ENCODE results near the gene LSM12. TPM values are rescaled to one million over a fixed set of nuclear protein-coding genes. Genes with fewer than 3 reads are reported as not detected.
A peak's percentile ranks its signal among the peaks of the same experiment; 100 is the strongest.

Gene LSM12
- polyA plus RNA-seq, 1 of the 3 experiments (the other 2 are of a cell fraction): 26.6 TPM

DNA sequence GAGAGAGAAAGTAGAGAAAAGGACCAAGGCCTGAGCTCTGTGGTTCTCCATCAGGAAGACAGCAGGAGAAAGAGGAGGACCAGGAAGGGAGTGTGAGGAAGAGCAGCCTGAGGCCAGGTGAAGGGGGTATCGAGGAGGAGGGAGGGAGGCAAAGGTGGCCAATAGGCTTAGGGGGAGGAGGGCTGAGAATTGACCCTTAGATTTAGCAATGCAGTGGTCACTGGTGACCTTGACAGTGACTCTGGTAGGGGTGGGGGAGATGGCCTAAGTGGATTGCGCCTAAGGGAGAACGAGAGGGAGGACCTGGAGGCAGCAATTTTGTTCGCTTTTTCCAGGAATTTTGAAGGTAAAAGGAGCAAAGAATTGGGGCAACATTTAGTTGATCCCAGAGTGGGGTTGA, 67.4 kb downstream of the LSM12 start:
- peaks cover 13% of the 10 kb centered on the region for H3F3A ChIP-seq (replicated peaks; ENCODE audit: insufficient read depth)
- H2AFZ ChIP-seq (ENCODE audit: low read depth): no peak overlapping the region; the same call in 1 of the 2 replicates
- H3K4me1 ChIP-seq (ENCODE audit: control insufficient read depth in 1 of 2, insufficient read depth in 2 of 2, low read depth in 1 of 2, low read length in 1 of 2): peaks cover 3 to 5% of the 10 kb centered on the region in 2 experiments; a peak in 3 of 4 replicates
- no peaks in the 10 kb centered on the region for H3K36me3 ChIP-seq (replicated peaks in 1 of 2; ENCODE audit: control insufficient read depth in 1 of 2, insufficient read depth in 2 of 2, low read length in 1 of 2)
- H3K9me3 ChIP-seq: no peaks in the 10 kb centered on the region
- POLR2A ChIA-PET: no interaction called here
- DNase-seq: no peak
- CTCF ChIA-PET: interaction anchor here (1.4 to 31.1 kb wide), 5 partner anchors 9 to 118 kb away, joined by 4 to 638 read pairs (median 5); partner anchors contain the start of gene PPY
- no peak overlapping the region for H3K9ac ChIP-seq
- H3K79me2 ChIP-seq (ENCODE audit: insufficient read depth): no peaks in the 10 kb centered on the region
- H3K9me2 ChIP-seq: no peaks in the 10 kb centered on the region
- H3K27ac ChIP-seq (ENCODE audit: low read depth in 2 of 2, low read length in 1 of 2): peak overlapping the region in 1 of 2 experiments; percentile 76; a peak in 2 of 4 replicates
- 87% methylated on average over 4 of the region's 4 CpGs for WGBS (ENCODE audit: low lambda C conversion rate)
- H3K27me3 ChIP-seq (ENCODE audit: insufficient read depth): no peaks in the 10 kb centered on the region
- H4K20me1 ChIP-seq (ENCODE audit: insufficient read depth): no peaks in the 10 kb centered on the region
- H3K4me3 ChIP-seq (ENCODE audit: low read depth in 2 of 2, low read length in 1 of 2): no peak overlapping the region
- H3K4me2 ChIP-seq: peak overlapping the region; percentile 27
- TF ChIP-seq RCOR1 (IDR thresholded peaks at IDR 0.05; ENCODE audit: low read length) (no peak), SIN3A (IDR thresholded peaks at IDR 0.05; ENCODE audit: borderline replicate concordance, low read depth, low read length) (no peak), MEF2A (IDR thresholded peaks at IDR 0.05; ENCODE audit: borderline replicate concordance, low read depth) (no peak), GATA2 (CRISPR knock-in tag; IDR thresholded peaks at IDR 0.05) (no peak), TAF1 (IDR thresholded peaks at IDR 0.05; ENCODE audit: borderline replicate concordance, low read depth, low read length) (no peak), RAD21 (IDR thresholded peaks at IDR 0.05; ENCODE audit: low read length) (no peak), PBX3 (IDR thresholded peaks at IDR 0.05) (no peak), GABPA (IDR thresholded peaks at IDR 0.05; ENCODE audit: low read depth) (no peak), FOXM1 (IDR thresholded peaks at IDR 0.05; ENCODE audit: low read depth) (no peak), NFIC (IDR thresholded peaks at IDR 0.05; ENCODE audit: borderline replicate concordance) (no peak), USF2 (IDR thresholded peaks at IDR 0.05; ENCODE audit: borderline replicate concordance, low read depth, low read length) (no peak), FOSL2 (IDR thresholded peaks at IDR 0.05; ENCODE audit: borderline replicate concordance, low read depth) (no peak)
- TF ChIP-seq, protein P1, sequence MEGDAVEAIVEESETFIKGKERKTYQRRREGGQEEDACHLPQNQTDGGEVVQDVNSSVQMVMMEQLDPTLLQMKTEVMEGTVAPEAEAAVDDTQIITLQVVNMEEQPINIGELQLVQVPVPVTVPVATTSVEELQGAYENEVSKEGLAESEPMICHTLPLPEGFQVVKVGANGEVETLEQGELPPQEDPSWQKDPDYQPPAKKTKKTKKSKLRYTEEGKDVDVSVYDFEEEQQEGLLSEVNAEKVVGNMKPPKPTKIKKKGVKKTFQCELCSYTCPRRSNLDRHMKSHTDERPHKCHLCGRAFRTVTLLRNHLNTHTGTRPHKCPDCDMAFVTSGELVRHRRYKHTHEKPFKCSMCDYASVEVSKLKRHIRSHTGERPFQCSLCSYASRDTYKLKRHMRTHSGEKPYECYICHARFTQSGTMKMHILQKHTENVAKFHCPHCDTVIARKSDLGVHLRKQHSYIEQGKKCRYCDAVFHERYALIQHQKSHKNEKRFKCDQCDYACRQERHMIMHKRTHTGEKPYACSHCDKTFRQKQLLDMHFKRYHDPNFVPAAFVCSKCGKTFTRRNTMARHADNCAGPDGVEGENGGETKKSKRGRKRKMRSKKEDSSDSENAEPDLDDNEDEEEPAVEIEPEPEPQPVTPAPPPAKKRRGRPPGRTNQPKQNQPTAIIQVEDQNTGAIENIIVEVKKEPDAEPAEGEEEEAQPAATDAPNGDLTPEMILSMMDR (IDR thresholded peaks at IDR 0.05): no peak

DNA sequence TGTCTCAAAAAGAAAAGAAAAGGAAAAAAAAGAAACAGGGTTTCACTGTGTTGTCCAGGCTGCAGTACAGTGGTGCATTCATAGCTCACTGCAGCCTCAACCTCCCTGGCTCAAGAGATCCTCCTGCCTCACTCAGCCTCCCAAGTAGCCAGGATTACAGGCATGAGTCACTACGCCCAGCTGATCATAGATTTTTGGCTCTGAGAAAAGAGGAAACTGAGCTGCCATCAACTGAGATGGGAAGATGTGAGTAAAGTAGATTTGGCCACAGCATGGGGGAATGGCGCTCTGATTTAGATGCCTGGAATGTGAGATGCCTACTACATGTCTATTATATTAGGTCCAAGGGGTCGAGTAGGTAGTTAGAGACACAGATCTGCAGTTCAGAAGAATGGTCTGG, 67.9 kb downstream of the LSM12 start:
- H2AFZ ChIP-seq (ENCODE audit: low read depth): no peak overlapping the region; the same call in 1 of the 2 replicates
- WGBS (ENCODE audit: low lambda C conversion rate): 35% methylated on average over 2 of the region's 3 CpGs
- H3K27me3 ChIP-seq (ENCODE audit: insufficient read depth): no peaks in the 10 kb centered on the region
- H3K9me3 ChIP-seq: no peaks in the 10 kb centered on the region
- H3K79me2 ChIP-seq (ENCODE audit: insufficient read depth): no peaks in the 10 kb centered on the region
- H3K9me2 ChIP-seq: no peaks in the 10 kb centered on the region
- H3K4me2 ChIP-seq: peak overlapping the region; percentile 27
- ChIA-PET POLR2A (interaction anchor here (0.6 kb wide), 1 partner anchor 150 kb away, joined by 3 read pairs; no protein-coding TSS in a partner anchor), CTCF (interaction anchor here (0.6 to 31.1 kb wide), 4 partner anchors 55 to 119 kb away, joined by 3 to 638 read pairs (median 6); partner anchors contain the start of gene PPY)
- H3K4me1 ChIP-seq (ENCODE audit: control insufficient read depth in 1 of 2, insufficient read depth in 2 of 2, low read depth in 1 of 2, low read length in 1 of 2): peaks cover 3 to 5% of the 10 kb centered on the region in 2 experiments; a peak in 3 of 4 replicates
- H3K36me3 ChIP-seq (replicated peaks in 1 of 2; ENCODE audit: control insufficient read depth in 1 of 2, insufficient read depth in 2 of 2, low read length in 1 of 2): no peaks in the 10 kb centered on the region
- no peak overlapping the region for H3K9ac ChIP-seq
- TF ChIP-seq TEAD4 (IDR thresholded peaks at IDR 0.05; ENCODE audit: borderline replicate concordance, insufficient read depth) (0 out of 2 replicates have a peak, but pooled peaks have one; percentile 29), JUND (IDR thresholded peaks at IDR 0.05) (peak; percentile 63; the same call in 1 of the 2 replicates), TCF12 (IDR thresholded peaks at IDR 0.05) (peak; percentile 15; the same call in 1 of the 2 replicates), RAD21 (IDR thresholded peaks at IDR 0.05; ENCODE audit: low read length) (no peak), FOSL2 (IDR thresholded peaks at IDR 0.05; ENCODE audit: borderline replicate concordance, low read depth) (peak; percentile 84), NFIC (IDR thresholded peaks at IDR 0.05; ENCODE audit: borderline replicate concordance) (peak; percentile 39; the same call in 1 of the 2 replicates), PBX3 (IDR thresholded peaks at IDR 0.05) (peak; percentile 68), MEF2A (IDR thresholded peaks at IDR 0.05; ENCODE audit: borderline replicate concordance, low read depth) (no peak)
- TF ChIP-seq, protein P2, sequence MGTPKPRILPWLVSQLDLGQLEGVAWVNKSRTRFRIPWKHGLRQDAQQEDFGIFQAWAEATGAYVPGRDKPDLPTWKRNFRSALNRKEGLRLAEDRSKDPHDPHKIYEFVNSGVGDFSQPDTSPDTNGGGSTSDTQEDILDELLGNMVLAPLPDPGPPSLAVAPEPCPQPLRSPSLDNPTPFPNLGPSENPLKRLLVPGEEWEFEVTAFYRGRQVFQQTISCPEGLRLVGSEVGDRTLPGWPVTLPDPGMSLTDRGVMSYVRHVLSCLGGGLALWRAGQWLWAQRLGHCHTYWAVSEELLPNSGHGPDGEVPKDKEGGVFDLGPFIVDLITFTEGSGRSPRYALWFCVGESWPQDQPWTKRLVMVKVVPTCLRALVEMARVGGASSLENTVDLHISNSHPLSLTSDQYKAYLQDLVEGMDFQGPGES (IDR thresholded peaks at IDR 0.05; ENCODE audit: low read depth, low read length): no peak
- peaks cover 13% of the 10 kb centered on the region for H3F3A ChIP-seq (replicated peaks; ENCODE audit: insufficient read depth)
- no peak for DNase-seq
- no peaks in the 10 kb centered on the region for H4K20me1 ChIP-seq (ENCODE audit: insufficient read depth)
- peak overlapping the region in 1 of 2 experiments; percentile 76; a peak in 2 of 4 replicates for H3K27ac ChIP-seq (ENCODE audit: low read depth in 2 of 2, low read length in 1 of 2)
- H3K4me3 ChIP-seq (ENCODE audit: low read depth in 2 of 2, low read length in 1 of 2): no peak overlapping the region
